SH-SY5Y (cell line): ENCODE data around the gene MDM4.

ENCODE experiments used
- GATA2 ChIP-seq: IDR thresholded peaks from 2 replicates; pipeline ENCODE4 v1.6.1; 2011; ENCODE audit warnings: mild to moderate bottlenecking, low read depth, low read length
- GATA3 ChIP-seq: IDR thresholded peaks from 2 replicates; pipeline ENCODE4 v1.6.1; 2011; ENCODE audit warnings: low read depth, mild to moderate bottlenecking, low read length, moderate library complexity

GRCh38 chr1:204564835-204565234, 48.6 kb downstream of the MDM4 start:
- TF ChIP-seq GATA3 (no peak), GATA2 (no peak)
